Adrenal gland (tissue), 12 donors: ENCODE measurements around the gene BEND6. TPM values are rescaled to one million over a fixed set of nuclear protein-coding genes. Genes with fewer than 3 reads are reported as not detected.

Experiments used
- DNase-seq, 7 donors: peaks; one replicate each; pipeline ENCODE4 v3.0.0-alpha.2; 2019 to 2020
- H3K27ac ChIP-seq, 5 donors: fragments of 200-600 bp; sonication (generic) in 4 of 5; 1 replicate in 3 of 5; 2 replicates in 2 of 5; pipeline versions ENCODE4 v1.5.1 to v1.8.0; 2016 to 2020; ENCODE audit warnings: mild to moderate bottlenecking in 1 of 5
- H3K27me3 ChIP-seq: fragments of 200-600 bp; 2 replicates; pipeline ENCODE4 v1.8.0; 2021
- H3K36me3 ChIP-seq, 2 donors: fragments of 200-600 bp; replicated peaks in 1 of 2; 1 replicate in 1 of 2; 2 replicates in 1 of 2; pipeline versions ENCODE4 v1.5.1 to v1.8.0; 2018 to 2022
- H3K4me1 ChIP-seq, 2 donors: fragments of 200-600 bp; replicated peaks in 1 of 2; 1 replicate in 1 of 2; 2 replicates in 1 of 2; pipeline versions ENCODE4 v1.5.1 to v1.8.0; 2018 to 2021
- H3K4me3 ChIP-seq, 4 donors: fragments of 200-600 bp; sonication (generic) in 3 of 4; one replicate each; pipeline ENCODE4 v1.5.1; 2016 to 2018
- H3K9me3 ChIP-seq, 3 donors: fragments of 200-600 bp; sonication (generic) in 1 of 3; replicated peaks in 1 of 3; 1 replicate in 2 of 3; 2 replicates in 1 of 3; pipeline versions ENCODE4 v1.5.1 to v1.8.0; 2016 to 2021
- POLR2A ChIP-seq, 2 donors: fragments of 450-650 bp; IDR thresholded peaks; one replicate each; pipeline ENCODE4 v1.6.1; 2017; ENCODE audit warnings: antibody characterized with exemption in 2 of 2, mild to moderate bottlenecking in 2 of 2, moderate library complexity in 1 of 2
- WGBS, 4 donors: extraction: QIAGEN DNeasy Blood & Tissue Kit in 2 of 4; methylation state at CpG; one replicate each; pipeline versions ENCODE4 v1.1.5 to v1.1.7; 2013 to 2017; 5-methylcytosine and 5-hydroxymethylcytosine counted together
- intact Hi-C, 2 donors: fragments of 100-400 bp; cut with DNase I; formaldehyde crosslinking; loops; one replicate each; pipeline versions ENCODE4 v1.14.1 to v1.15.0; 2022 to 2023
- polyA plus RNA-seq, 3 donors: library from polyadenylated mRNA; stranded (reverse); fragments of 200-250 nt in 2 of 3; fragments of 350-450 nt in 1 of 3; fragmentation: Illumina TruSeq in 1 of 3; extraction: RNeasy Lipid Tissue Mini Kit (QIAGEN cat#74804) in 1 of 3; gene quantifications; one replicate each; pipeline ENCODE4 v1.2.3, GENCODE V29; 2013 to 2014
- total RNA-seq, 9 donors: library from RNA; depleted of rRNA in 4 of 9; stranded (reverse); fragments of >200 nt in 4 of 9; fragments of 120-200 nt in 1 of 9; fragmentation: NEBNext Ultra II Directional in 1 of 9; extraction: Animal tissue kit (Norgen Biotek cat#: 25700) in 1 of 9; gene quantifications; one replicate each; pipeline versions ENCODE4 v1.1.0 to v1.2.4, GENCODE V29; 2013 to 2023
- TF ChIP-seq, protein P1 (sequence below), 6 experiments: fragments of 450-650 bp in 4 of 6; fragments of 200-600 bp in 2 of 6; sonication (generic) in 1 of 6; IDR thresholded peaks; 1 replicate in 5 of 6; 2 replicates in 1 of 6; pipeline versions ENCODE4 v1.5.1 to v1.8.0; 2016 to 2021; ENCODE audit warnings: antibody characterized with exemption in 6 of 6, mild to moderate bottlenecking in 2 of 6, moderate library complexity in 1 of 6
- donor health status: healthy with polysubstance abuse.
- donor health status: Bipolar disorder and iron deficiency.
- donor health status: DM: yes; HTN: yes; CAD: no.
- donor health status: DM: no; HTN: no; CAD: no.
- donor health status: DM: no; HTN: no; CAD: no.
- donor health status: DM: yes; HTN: yes; CAD: no.

BEND6 gene
- total and polyA plus RNA-seq, 12 donors: 0.67 to 6.0 (median 1.2) TPM; not detected in 1

DNA sequence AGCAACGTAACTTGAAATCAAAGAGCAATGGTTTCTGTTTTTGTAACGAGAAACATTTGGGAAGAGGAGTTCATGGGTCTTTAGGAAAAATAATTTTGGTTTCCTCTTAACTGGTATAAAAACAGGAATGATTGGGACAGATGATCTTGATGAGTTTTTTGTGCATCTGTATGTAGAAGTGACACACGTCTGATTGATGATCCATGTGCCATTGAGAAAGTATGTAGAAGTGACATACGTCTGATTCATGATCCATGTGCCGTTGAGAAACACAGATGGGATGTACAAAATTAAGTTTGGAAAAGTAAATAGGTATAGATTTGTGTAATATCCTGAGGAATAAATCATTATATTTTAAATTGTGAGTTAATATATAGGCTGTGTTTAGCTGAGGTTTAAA lies 93.7 kb downstream of the BEND6 start:
- H3K27ac ChIP-seq: no peak overlapping the region
- no peaks in the 10 kb centered on the region for H3K27me3 ChIP-seq
- WGBS, 4 donors: 75 to 78% (median 78%) methylated on average over 5 of the region's 5 CpGs
- intact Hi-C loops: loop anchor here in 1 of 2 donors (10.0 kb wide), 1 partner anchor 266 kb away; the partner anchor contains the start of gene PRIM2
- peaks cover 0 to 22% of the 10 kb centered on the region in 2 donors for H3K4me1 ChIP-seq
- H3K36me3 ChIP-seq: peaks cover 0 to 36% of the 10 kb centered on the region in 2 donors
- H3K9me3 ChIP-seq: no peaks in the 10 kb centered on the region
- TF ChIP-seq POLR2A (IDR thresholded peaks at IDR 0.05): no peak
- TF ChIP-seq, protein P1, sequence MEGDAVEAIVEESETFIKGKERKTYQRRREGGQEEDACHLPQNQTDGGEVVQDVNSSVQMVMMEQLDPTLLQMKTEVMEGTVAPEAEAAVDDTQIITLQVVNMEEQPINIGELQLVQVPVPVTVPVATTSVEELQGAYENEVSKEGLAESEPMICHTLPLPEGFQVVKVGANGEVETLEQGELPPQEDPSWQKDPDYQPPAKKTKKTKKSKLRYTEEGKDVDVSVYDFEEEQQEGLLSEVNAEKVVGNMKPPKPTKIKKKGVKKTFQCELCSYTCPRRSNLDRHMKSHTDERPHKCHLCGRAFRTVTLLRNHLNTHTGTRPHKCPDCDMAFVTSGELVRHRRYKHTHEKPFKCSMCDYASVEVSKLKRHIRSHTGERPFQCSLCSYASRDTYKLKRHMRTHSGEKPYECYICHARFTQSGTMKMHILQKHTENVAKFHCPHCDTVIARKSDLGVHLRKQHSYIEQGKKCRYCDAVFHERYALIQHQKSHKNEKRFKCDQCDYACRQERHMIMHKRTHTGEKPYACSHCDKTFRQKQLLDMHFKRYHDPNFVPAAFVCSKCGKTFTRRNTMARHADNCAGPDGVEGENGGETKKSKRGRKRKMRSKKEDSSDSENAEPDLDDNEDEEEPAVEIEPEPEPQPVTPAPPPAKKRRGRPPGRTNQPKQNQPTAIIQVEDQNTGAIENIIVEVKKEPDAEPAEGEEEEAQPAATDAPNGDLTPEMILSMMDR (IDR thresholded peaks at IDR 0.05): no peak
- no peak for DNase-seq
- H3K4me3 ChIP-seq: no peak overlapping the region

DNA sequence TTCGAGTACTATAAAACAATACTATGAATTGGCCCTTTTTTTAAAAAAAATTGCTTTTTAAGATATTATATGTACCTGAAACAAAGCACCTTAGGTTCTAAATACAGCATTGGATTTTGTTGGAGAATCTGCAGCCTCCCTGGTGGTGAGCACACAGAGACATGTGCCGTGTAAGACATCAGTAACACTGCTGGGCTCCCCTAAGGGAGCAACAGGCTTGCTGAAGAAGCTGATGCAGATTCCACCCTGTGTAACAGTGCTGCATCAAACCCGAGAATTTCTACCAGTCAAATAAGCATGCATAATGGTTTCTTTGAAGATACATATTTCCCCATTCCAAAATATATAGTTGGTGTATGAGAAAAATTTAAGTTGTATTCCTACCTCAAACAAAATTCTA lies 108.9 kb downstream of the BEND6 start:
- no peak overlapping the region for H3K4me3 ChIP-seq
- no peaks in the 10 kb centered on the region for H3K27me3 ChIP-seq
- no peaks in the 10 kb centered on the region for H3K4me1 ChIP-seq
- intact Hi-C loops: no loop called here
- H3K36me3 ChIP-seq: peaks cover 0 to 7% of the 10 kb centered on the region in 2 donors
- TF ChIP-seq POLR2A (IDR thresholded peaks at IDR 0.05): no peak
- TF ChIP-seq, protein P1 (IDR thresholded peaks at IDR 0.05): no peak
- DNase-seq: no peak
- WGBS, 4 donors: 90 to 92% (median 92%) methylated on average over 3 of the region's 3 CpGs
- no peaks in the 10 kb centered on the region for H3K9me3 ChIP-seq
- no peak overlapping the region for H3K27ac ChIP-seq

DNA sequence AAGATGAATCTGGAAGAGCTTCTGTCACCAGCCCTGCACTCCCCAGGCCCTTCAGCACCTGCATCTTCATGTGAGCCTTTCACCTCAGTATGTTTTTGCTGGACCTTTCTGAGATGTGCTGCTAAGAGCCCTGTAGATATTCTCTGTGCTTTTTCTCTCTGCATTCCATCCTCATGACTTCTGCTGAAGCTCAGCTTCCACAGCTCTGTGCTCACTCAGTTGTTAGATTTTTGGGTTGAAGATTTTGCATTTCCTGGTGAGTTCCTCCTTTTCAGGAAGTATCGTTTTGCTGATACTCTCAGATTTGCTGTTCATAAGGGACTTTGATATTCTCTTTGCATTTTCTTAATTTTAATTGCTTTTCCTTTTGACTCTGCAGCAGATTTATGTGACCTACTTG lies 109.9 kb downstream of the BEND6 start:
- no peak for TF ChIP-seq POLR2A (IDR thresholded peaks at IDR 0.05)
- TF ChIP-seq, protein P1 (IDR thresholded peaks at IDR 0.05): no peak
- no peak overlapping the region for H3K27ac ChIP-seq
- no peak overlapping the region for H3K4me3 ChIP-seq
- no peaks in the 10 kb centered on the region for H3K4me1 ChIP-seq
- no peaks in the 10 kb centered on the region for H3K9me3 ChIP-seq
- no peak for DNase-seq
- H3K36me3 ChIP-seq: peaks cover 0 to 7% of the 10 kb centered on the region in 2 donors
- intact Hi-C loops: no loop called here
- 75 to 84% (median 81%) methylated on average over 1 of the region's 1 CpG for WGBS, 4 donors
- no peaks in the 10 kb centered on the region for H3K27me3 ChIP-seq

DNA sequence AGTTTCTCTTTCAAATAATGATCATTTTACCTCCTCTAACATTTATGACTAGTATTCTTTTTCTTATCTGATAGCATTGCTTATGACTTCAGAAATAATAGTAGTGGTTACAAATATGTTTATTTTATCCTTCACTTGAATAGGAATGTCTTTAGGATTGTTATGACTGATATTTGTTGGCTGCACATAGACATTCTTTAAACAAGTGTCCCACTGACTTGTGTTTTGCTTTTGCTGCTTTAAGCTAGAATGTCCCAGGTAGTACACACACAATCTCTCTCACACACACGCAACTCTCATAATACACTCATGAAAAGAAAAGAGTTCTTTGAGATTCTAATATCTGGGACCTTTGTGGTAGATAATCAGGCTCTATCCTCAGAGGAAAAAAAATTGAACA lies 113.2 kb downstream of the BEND6 start:
- no peaks in the 10 kb centered on the region for H3K36me3 ChIP-seq
- no peaks in the 10 kb centered on the region for H3K4me1 ChIP-seq
- intact Hi-C loops: no loop called here
- H3K27ac ChIP-seq: no peak overlapping the region
- no peak overlapping the region for H3K4me3 ChIP-seq
- DNase-seq: no peak
- TF ChIP-seq, protein P1 (IDR thresholded peaks at IDR 0.05): no peak
- no peak for TF ChIP-seq POLR2A (IDR thresholded peaks at IDR 0.05)
- no peaks in the 10 kb centered on the region for H3K27me3 ChIP-seq
- 98 to 100% (median 100%) methylated on average over 1 of the region's 1 CpG for WGBS, 4 donors
- H3K9me3 ChIP-seq: no peaks in the 10 kb centered on the region
